ENCODE results near the gene GDF3. TPM values are rescaled to one million over a fixed set of nuclear protein-coding genes. Genes with fewer than 3 reads are reported as not detected.
"Not testable (repeated sequence)": the region's sequence is repeated elsewhere in the genome, so short reads cannot be mapped to it uniquely, and the experiment has no call there.

Gene GDF3
- total RNA-seq, 1 donor from 2014 or later, result not detected

GRCh38 chr12:7679251-7680045 is 16.1 kb downstream of the GDF3 start:
- DNase-seq (ENCODE audit: low read depth, low spot score), result no peak
- Mint-ChIP-seq H3K27ac (ENCODE audit: unreplicated experiment) (peak overlapping the region; percentile 43), H3K9me3 (no peaks in the 10 kb centered on the region), H3K4me3 (no peak overlapping the region), H3K4me1 (no peaks in the 10 kb centered on the region), H3K27me3 (ENCODE audit: low read depth) (no peaks in the 10 kb centered on the region), H3K36me3 (ENCODE audit: low read depth) (no peaks in the 10 kb centered on the region)
- no peak for TF ChIP-seq CTCF (conservative IDR thresholded peaks at IDR 0.05)

- no peaks in the 10 kb centered on the region for H3K4me1 Mint-ChIP-seq
- H3K4me3 Mint-ChIP-seq, result no peak overlapping the region
- H3K9me3 Mint-ChIP-seq, result no peaks in the 10 kb centered on the region
- DNase-seq (ENCODE audit: low read depth, low spot score), result no peak
- H3K27me3 Mint-ChIP-seq (ENCODE audit: low read depth), result no peaks in the 10 kb centered on the region
- no peak for TF ChIP-seq CTCF (conservative IDR thresholded peaks at IDR 0.05)
- H3K36me3 Mint-ChIP-seq (ENCODE audit: low read depth), result no peaks in the 10 kb centered on the region
- H3K27ac Mint-ChIP-seq (ENCODE audit: unreplicated experiment), result no peak overlapping the region
Observed at GRCh38 chr12:7678744-7679143, 16.8 kb downstream of the GDF3 start.

GRCh38 chr12:7677432-7677888 is 18.1 kb downstream of the GDF3 start:
- H3K27ac Mint-ChIP-seq (ENCODE audit: unreplicated experiment); DNase-seq (ENCODE audit: low read depth, low spot score); H3K36me3 Mint-ChIP-seq (ENCODE audit: low read depth); H3K27me3 Mint-ChIP-seq (ENCODE audit: low read depth); H3K4me3 Mint-ChIP-seq; H3K4me1 Mint-ChIP-seq; H3K9me3 Mint-ChIP-seq: not testable (repeated sequence)
- peak; percentile 71 for TF ChIP-seq CTCF (conservative IDR thresholded peaks at IDR 0.05)

- H3K4me3 Mint-ChIP-seq; H3K9me3 Mint-ChIP-seq; DNase-seq (ENCODE audit: low read depth, low spot score); H3K27ac Mint-ChIP-seq (ENCODE audit: unreplicated experiment); H3K36me3 Mint-ChIP-seq (ENCODE audit: low read depth); H3K27me3 Mint-ChIP-seq (ENCODE audit: low read depth); H3K4me1 Mint-ChIP-seq: not testable (repeated sequence)
Observed at GRCh38 chr12:7675455-7675854, 20.1 kb downstream of the GDF3 start.

- no peak overlapping the region for H3K27ac Mint-ChIP-seq (ENCODE audit: unreplicated experiment)
- H3K4me1 Mint-ChIP-seq, result no peaks in the 10 kb centered on the region
- no peak for DNase-seq (ENCODE audit: low read depth, low spot score)
- H3K4me3 Mint-ChIP-seq, result no peak overlapping the region
- H3K9me3 Mint-ChIP-seq, result no peaks in the 10 kb centered on the region
- H3K36me3 Mint-ChIP-seq (ENCODE audit: low read depth), result no peaks in the 10 kb centered on the region
- H3K27me3 Mint-ChIP-seq (ENCODE audit: low read depth), result peaks cover 3% of the 10 kb centered on the region
- TF ChIP-seq CTCF (conservative IDR thresholded peaks at IDR 0.05), result no peak
Observed at GRCh38 chr12:7668171-7668570, 27.4 kb downstream of the GDF3 start.

GRCh38 chr12:7667125-7667524 is 28.4 kb downstream of the GDF3 start:
- no peak overlapping the region for H3K4me3 Mint-ChIP-seq
- peaks cover 5% of the 10 kb centered on the region for H3K27me3 Mint-ChIP-seq (ENCODE audit: low read depth)
- H3K27ac Mint-ChIP-seq (ENCODE audit: unreplicated experiment), result no peak overlapping the region
- peak; percentile 51 for TF ChIP-seq CTCF (conservative IDR thresholded peaks at IDR 0.05)
- H3K4me1 Mint-ChIP-seq, result no peaks in the 10 kb centered on the region
- no peak for DNase-seq (ENCODE audit: low read depth, low spot score)
- H3K9me3 Mint-ChIP-seq, result no peaks in the 10 kb centered on the region
- no peaks in the 10 kb centered on the region for H3K36me3 Mint-ChIP-seq (ENCODE audit: low read depth)
